Kidney (tissue), 14 donors: Measurements from ENCODE around the gene GNL1. TPM values are rescaled to one million over a fixed set of nuclear protein-coding genes. Genes with fewer than 3 reads are reported as not detected.
A peak's percentile ranks its signal among the peaks of the same experiment; 100 is the strongest.

Source experiments
- DNase-seq, 5 donors: peaks; one replicate each; pipeline ENCODE4 v3.0.0-alpha.2; 2013 to 2020
- FAIRE-seq: peaks from 2 replicates; lab custom pipeline; 2012; peaks lifted over from hg19 to GRCh38; lab: Jason Lieb, UNC
- H3K27ac ChIP-seq, 2 donors: one replicate each; pipeline ENCODE4 v1.7.0; 2013; ENCODE audit warnings: low read depth in 2 of 2, low read length in 2 of 2, inconsistent platforms in 1 of 2
- H3K27me3 ChIP-seq: one replicate; pipeline ENCODE4 v1.7.1; 2013; ENCODE audit warnings: low read length, inconsistent platforms; ENCODE audit not compliant: control insufficient read depth, insufficient read depth
- H3K36me3 ChIP-seq, 3 donors: one replicate each; pipeline versions ENCODE4 v1.7.0 to v1.7.1; 2013; ENCODE audit warnings: low read length in 3 of 3, control low read depth in 1 of 3, inconsistent platforms in 1 of 3; ENCODE audit not compliant: insufficient read depth in 3 of 3, control insufficient read depth in 2 of 3
- H3K4me1 ChIP-seq, 3 donors: one replicate each; pipeline versions ENCODE4 v1.7.0 to v1.7.1; 2013; ENCODE audit warnings: low read length in 3 of 3, inconsistent platforms in 1 of 3, low read depth in 1 of 3; ENCODE audit not compliant: control insufficient read depth in 2 of 3, insufficient read depth in 2 of 3
- H3K4me3 ChIP-seq, 3 donors: one replicate each; pipeline versions ENCODE4 v1.7.0 to v1.8.1; 2013; ENCODE audit warnings: low read length in 3 of 3, control low read depth in 1 of 3, inconsistent platforms in 1 of 3
- H3K9ac ChIP-seq, 3 donors: one replicate each; pipeline versions ENCODE4 v1.7.0 to v1.7.1; 2013; ENCODE audit warnings: low read length in 3 of 3, control low read depth in 1 of 3, inconsistent platforms in 1 of 3
- H3K9me3 ChIP-seq, 3 donors: one replicate each; pipeline versions ENCODE4 v1.7.0 to v1.7.1; 2013; ENCODE audit warnings: low read length in 3 of 3, control low read depth in 1 of 3, inconsistent platforms in 1 of 3; ENCODE audit not compliant: control insufficient read depth in 2 of 3, insufficient read depth in 1 of 3
- intact Hi-C: fragments of 100-400 bp; cut with DNase I; formaldehyde crosslinking; loops from one replicate; pipeline ENCODE4 v1.11.1; 2022
- polyA plus RNA-seq: library from polyadenylated mRNA; stranded (reverse); fragments of 350-450 nt; fragmentation: Illumina TruSeq; extraction: RNeasy Lipid Tissue Mini Kit (QIAGEN cat#74804); gene quantifications from one replicate; pipeline ENCODE4 v1.2.3, GENCODE V29; 2014; ENCODE audit warnings: low read depth, low replicate concordance; ENCODE audit not compliant: insufficient read depth
- total RNA-seq: library from RNA; stranded (reverse); fragmentation: NEBNext Ultra II Directional; extraction: Animal tissue kit (Norgen Biotek cat#: 25700); gene quantifications from one replicate; pipeline ENCODE4 v1.2.1, GENCODE V29; 2021
- TF ChIP-seq, protein P1 (sequence below): IDR thresholded peaks from 3 replicates; pipeline ENCODE4 v1.5.1; 2012; ENCODE audit warnings: mild to moderate bottlenecking, moderate library complexity, borderline replicate concordance; ENCODE audit not compliant: insufficient read depth; ENCODE audit errors: extremely low read depth
- donor health status: control.
- donor health status: control.
- donor health status: control.
- donor health status: control.
- donor health status: control.
- donor health status: DM: yes; HTN: yes; CAD: no.
- donor health status: Normal renal cell carcinoma (clear cell type).

Gene GNL1
- total and polyA plus RNA-seq, 2 donors from 2014 or later = 64.9 to 70.4 TPM

DNA sequence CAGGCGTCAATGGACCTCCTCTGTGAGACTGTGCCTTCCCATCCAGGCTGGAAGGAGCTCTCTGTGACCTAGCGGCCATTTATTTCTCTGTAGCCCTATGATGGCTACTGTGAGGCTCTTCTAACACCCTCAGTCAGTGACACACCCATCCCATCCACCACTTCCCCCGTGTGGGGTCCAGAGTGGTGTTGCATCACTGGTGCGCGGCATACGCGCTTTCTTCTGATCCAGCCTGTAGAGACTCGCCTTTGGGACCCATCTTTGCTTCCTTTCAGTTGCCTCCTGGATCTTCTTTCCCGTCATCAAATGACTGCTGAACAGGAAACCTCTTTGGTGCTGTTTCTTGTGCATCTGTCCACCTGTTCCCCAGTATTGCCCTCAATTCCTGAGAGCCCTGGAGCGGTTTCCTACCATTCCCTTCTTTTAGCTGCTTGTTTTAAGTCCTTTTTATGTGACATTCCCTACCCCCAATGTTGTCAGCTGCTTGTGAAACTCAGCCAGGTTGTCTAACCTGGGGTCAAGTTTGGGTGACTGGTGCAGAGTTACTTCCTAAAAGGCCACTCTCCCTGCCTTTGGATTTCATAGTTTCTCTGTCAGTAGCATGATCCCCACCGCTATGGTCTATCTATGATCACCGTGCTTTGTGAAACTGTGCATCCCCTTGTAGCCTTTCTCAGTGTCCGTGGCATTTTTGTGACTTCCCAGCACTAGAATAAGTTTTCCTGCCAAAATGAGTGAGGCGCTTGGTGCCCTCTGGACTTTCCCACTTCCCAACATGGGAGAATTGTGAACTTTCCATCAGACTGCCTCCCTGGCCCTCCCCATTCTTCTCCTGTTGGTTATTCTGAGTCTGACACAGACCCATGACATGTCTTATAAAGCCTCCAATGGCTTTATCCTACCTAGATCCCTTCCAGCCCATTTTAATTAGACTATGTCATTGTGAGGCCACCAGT lies 6.5 kb upstream of the GNL1 start:
- H3K9ac ChIP-seq = no peak overlapping the region
- no peak overlapping the region for H3K4me3 ChIP-seq
- H3K4me1 ChIP-seq = peaks cover 0 to 11% (median 6%) of the 10 kb centered on the region in 3 donors
- no peaks in the 10 kb centered on the region for H3K27me3 ChIP-seq
- intact Hi-C loops = no loop called here
- no peaks in the 10 kb centered on the region for H3K9me3 ChIP-seq
- DNase-seq (no peak), FAIRE-seq (no peak)
- TF ChIP-seq, protein P1, sequence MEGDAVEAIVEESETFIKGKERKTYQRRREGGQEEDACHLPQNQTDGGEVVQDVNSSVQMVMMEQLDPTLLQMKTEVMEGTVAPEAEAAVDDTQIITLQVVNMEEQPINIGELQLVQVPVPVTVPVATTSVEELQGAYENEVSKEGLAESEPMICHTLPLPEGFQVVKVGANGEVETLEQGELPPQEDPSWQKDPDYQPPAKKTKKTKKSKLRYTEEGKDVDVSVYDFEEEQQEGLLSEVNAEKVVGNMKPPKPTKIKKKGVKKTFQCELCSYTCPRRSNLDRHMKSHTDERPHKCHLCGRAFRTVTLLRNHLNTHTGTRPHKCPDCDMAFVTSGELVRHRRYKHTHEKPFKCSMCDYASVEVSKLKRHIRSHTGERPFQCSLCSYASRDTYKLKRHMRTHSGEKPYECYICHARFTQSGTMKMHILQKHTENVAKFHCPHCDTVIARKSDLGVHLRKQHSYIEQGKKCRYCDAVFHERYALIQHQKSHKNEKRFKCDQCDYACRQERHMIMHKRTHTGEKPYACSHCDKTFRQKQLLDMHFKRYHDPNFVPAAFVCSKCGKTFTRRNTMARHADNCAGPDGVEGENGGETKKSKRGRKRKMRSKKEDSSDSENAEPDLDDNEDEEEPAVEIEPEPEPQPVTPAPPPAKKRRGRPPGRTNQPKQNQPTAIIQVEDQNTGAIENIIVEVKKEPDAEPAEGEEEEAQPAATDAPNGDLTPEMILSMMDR = no peak
- peaks cover 2 to 11% (median 7%) of the 10 kb centered on the region in 3 donors for H3K36me3 ChIP-seq
- H3K27ac ChIP-seq = no peak overlapping the region

DNA sequence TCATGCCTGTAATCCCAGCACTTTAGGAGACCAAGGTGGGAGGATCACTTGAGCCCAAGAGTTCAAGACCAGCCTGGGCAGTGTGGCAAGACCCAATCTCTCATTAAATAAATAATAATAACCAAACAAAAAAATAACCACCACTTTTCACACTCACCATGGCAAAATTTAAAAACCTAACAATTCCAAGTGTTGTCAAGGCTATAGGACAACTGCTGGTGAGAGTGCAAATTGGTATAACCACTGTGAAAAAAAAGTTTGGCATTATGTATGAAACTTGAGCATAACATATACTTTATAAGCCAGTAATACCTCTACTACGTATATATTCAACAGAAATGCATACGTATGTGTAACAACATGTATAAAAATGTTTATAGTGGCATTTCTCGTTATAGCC lies 4.6 kb upstream of the GNL1 start:
- Histone ChIP-seq H3K9ac (no peak overlapping the region), H3K27me3 (no peaks in the 10 kb centered on the region), H3K36me3 (peaks cover 2 to 11% (median 7%) of the 10 kb centered on the region in 3 donors), H3K27ac (no peak overlapping the region), H3K9me3 (no peaks in the 10 kb centered on the region), H3K4me1 (peaks cover 0 to 16% (median 7%) of the 10 kb centered on the region in 3 donors), H3K4me3 (no peak overlapping the region)
- TF ChIP-seq, protein P1 = no peak
- intact Hi-C loops = no loop called here
- FAIRE-seq = no peak
- no peak for DNase-seq

DNA sequence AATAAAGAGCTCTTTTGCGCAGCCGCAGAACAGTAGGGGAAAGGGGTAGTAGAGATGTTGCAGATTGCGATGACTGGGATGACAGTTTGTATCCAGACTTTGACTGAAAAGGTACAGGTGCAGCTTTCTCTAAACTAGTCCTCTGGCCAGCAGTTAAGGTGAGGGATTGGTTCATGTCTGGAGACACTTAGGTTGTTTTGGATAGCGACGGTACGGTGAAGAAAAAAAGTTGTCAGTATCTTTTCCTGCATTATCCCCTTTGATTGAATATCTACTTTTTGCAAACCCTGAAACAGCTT lies 1.3 kb upstream of the GNL1 start:
- H3K9ac ChIP-seq = peak overlapping the region; percentile 89 to 94 (median 93)
- no peaks in the 10 kb centered on the region for H3K27me3 ChIP-seq
- peaks cover 0 to 9% (median 7%) of the 10 kb centered on the region in 3 donors for H3K4me1 ChIP-seq
- peak overlapping the region; percentile 95 to 99 for H3K27ac ChIP-seq
- TF ChIP-seq, protein P1 = no peak
- peaks cover 8 to 22% (median 13%) of the 10 kb centered on the region in 3 donors for H3K36me3 ChIP-seq
- H3K4me3 ChIP-seq = peak overlapping the region; percentile 82 to 96 (median 86)
- intact Hi-C loops = no loop called here
- FAIRE-seq (no peak), DNase-seq (no peak)
- no peaks in the 10 kb centered on the region for H3K9me3 ChIP-seq
